Esophagus (tissue), 2 donors: Measurements from ENCODE around the gene PANX2. TPM values are rescaled to one million over a fixed set of nuclear protein-coding genes. Genes with fewer than 3 reads are reported as not detected.

Experiments used
- H3K27ac ChIP-seq, 2 donors: one replicate each; pipeline ENCODE4 v1.5.1; 2013; ENCODE audit warnings: low read depth in 2 of 2, mild to moderate bottlenecking in 2 of 2, inconsistent platforms in 1 of 2, low read length in 1 of 2, moderate library complexity in 1 of 2
- H3K27me3 ChIP-seq, 2 donors: one replicate each; pipeline ENCODE4 v1.6.1; 2013; ENCODE audit warnings: low read length in 2 of 2, control low read depth in 1 of 2, mild to moderate bottlenecking in 1 of 2; ENCODE audit not compliant: insufficient read depth in 2 of 2, control insufficient read depth in 1 of 2
- H3K36me3 ChIP-seq, 2 donors: one replicate each; pipeline ENCODE4 v1.6.1; 2013; ENCODE audit warnings: low read length in 1 of 2; ENCODE audit not compliant: control insufficient read depth in 2 of 2, insufficient read depth in 2 of 2
- H3K4me1 ChIP-seq, 2 donors: one replicate each; pipeline ENCODE4 v1.6.1; 2013; ENCODE audit warnings: low read length in 1 of 2; ENCODE audit not compliant: control insufficient read depth in 2 of 2, insufficient read depth in 2 of 2
- H3K4me3 ChIP-seq, 2 donors: one replicate each; pipeline ENCODE4 v1.5.1; 2013; ENCODE audit warnings: low read length in 2 of 2, mild to moderate bottlenecking in 2 of 2, low read depth in 1 of 2, moderate library complexity in 1 of 2
- H3K9me3 ChIP-seq, 2 donors: one replicate each; pipeline ENCODE4 v1.6.1; 2013; ENCODE audit warnings: mild to moderate bottlenecking in 2 of 2, low read depth in 1 of 2, low read length in 1 of 2, moderate library complexity in 1 of 2; ENCODE audit not compliant: control insufficient read depth in 2 of 2, insufficient read depth in 1 of 2
- WGBS, 2 donors: extraction: QIAGEN DNeasy Blood & Tissue Kit; methylation state at CpG; one replicate each; pipeline ENCODE4 v1.1.7; 2013; 5-methylcytosine and 5-hydroxymethylcytosine counted together
- polyA plus RNA-seq, 2 donors: library from polyadenylated mRNA; stranded (reverse); fragments of 200-250 nt; gene quantifications; one replicate each; pipeline ENCODE4 v1.2.3, GENCODE V29; 2013
- donor health status: healthy with polysubstance abuse.
- donor health status: Bipolar disorder and iron deficiency.

The PANX2 gene
- polyA plus RNA-seq, 2 donors, result 2.1 to 2.6 TPM

DNA sequence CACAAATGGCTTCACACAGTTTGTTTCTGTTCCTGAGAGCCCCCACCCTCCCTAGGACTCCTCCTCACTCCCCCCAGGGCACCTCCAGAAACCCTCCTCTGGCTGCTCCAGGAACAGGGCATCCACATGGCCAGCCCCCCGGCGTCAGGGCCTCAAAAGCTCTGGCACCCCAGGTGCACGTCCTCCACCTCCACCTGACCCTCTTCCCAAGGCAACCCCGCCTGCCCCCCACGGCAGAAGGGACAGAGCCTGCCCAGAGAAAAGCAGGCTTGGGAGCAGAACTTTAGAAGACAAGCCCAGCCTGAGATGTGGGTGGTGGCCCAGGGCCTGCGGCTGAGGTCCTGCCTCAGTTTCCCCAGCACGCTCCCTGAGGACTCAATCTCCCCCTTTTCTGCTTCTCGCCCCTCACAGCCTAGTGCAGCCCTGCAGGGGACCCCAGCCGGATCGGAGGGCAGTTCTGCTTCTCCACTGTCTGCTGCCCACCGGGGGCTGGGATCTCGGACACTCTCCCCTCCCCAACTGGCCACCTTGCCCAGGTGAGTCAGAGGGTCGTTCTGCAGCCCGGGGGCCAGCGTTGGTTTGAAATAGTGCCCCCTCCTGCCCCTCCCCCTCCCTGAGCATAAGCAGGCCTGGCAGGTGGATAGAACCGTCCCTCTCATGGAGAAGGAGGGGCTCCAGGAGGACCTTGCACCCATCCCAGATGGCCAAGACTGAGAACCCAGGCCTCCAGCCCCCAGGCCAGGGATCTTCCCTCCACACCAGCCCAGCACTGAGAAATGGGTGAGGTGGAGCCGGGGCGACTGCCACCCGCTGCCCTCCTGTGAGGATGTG, 12.8 kb downstream of the PANX2 start:
- Histone ChIP-seq H3K27ac (peak overlapping the region in 1 of 2 donors; percentile 39), H3K36me3 (no peaks in the 10 kb centered on the region), H3K27me3 (no peaks in the 10 kb centered on the region), H3K4me3 (no peak overlapping the region), H3K9me3 (no peaks in the 10 kb centered on the region), H3K4me1 (peaks cover 13 to 30% of the 10 kb centered on the region in 2 donors)
- 65 to 73% methylated on average over 19 of the region's 19 CpGs for WGBS, 2 donors

DNA sequence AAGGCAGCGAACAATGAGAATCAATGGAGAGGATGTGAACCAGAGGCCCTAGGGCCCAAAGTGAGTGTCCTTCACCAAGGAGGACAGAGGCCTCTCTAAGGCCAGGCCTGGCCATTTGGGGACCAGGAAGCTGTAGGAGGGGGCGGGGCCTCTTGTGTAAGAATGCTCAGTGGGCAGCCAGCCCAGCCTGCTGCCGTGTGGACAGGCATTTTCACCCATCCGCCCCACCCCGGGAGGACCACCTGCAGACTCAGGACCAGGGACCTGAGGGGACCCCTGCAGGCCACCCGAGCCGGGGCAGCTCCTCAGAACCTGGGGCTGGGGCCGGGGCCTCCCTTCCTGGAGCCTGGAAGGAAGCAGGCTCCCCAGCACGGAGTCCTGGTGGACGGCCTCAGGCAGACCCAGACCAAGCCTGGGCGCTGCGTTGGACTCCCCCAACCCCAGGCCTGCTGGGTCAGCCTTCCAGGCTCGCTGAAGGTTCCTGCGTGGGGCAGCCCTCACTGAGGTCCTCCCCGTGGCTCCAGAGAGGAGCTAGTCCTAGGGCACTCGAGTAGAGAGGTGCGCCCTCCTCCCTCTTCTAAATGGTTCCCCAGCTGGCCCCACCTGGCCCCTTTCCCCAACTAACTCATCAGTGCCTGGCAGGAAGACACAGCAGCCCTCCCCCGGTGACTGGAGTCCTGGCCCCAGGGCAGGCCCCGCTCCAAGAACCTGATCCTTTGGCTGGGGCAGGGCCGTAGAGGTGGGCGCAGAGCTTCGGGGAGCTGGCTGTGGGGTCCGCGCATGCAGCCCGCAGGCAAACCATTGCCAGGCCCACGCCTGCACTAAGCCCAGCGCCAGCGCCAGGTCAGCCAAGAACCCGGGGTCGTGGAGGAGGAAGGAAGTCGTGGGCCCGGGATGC, 13.7 kb downstream of the PANX2 start:
- no peaks in the 10 kb centered on the region for H3K9me3 ChIP-seq
- H3K27me3 ChIP-seq, result no peaks in the 10 kb centered on the region
- peaks cover 0 to 5% of the 10 kb centered on the region in 2 donors for H3K36me3 ChIP-seq
- 46 to 53% methylated on average over 32 of the region's 32 CpGs for WGBS, 2 donors
- H3K27ac ChIP-seq, result no peak overlapping the region
- peak overlapping the region in 1 of 2 donors; percentile 47 for H3K4me3 ChIP-seq
- peaks cover 13 to 34% of the 10 kb centered on the region in 2 donors for H3K4me1 ChIP-seq

DNA sequence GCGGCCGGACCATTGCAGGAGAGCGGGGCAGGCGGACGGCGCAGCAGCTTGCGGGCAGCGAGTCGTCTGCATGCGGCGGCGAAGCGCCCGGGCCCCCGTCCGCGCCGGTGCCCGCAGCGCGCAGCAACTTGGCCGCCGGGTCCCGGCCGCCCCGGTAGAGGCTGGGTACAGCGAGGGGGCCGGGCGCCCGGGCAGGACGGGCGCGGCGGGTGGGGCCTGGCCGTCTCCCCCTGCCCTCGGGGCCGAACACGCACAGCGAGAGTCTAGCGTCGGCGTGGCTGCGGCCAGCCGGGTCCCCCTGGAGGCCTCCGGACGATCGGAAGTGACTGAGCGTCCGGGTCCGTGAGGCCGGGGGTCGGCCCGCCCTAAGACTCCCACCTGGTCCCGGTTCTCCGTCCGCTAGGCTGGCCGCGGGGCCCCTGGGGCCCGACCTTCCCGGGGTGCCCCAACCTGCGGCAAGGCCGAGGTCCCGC, 14.4 kb downstream of the PANX2 start:
- peaks cover 13 to 39% of the 10 kb centered on the region in 2 donors for H3K4me1 ChIP-seq

GRCh38 chr22:50185375-50186087, 15.0 kb downstream of the PANX2 start, which contains the start of gene TRABD:
Gene TRABD (plus strand): TSS chr22:50185913. CDS start chr22:50193061, 7,148 bp downstream.
- Histone ChIP-seq H3K27me3 (no peaks in the 10 kb centered on the region), H3K27ac (peak within 1 kb of the TSS; percentile 6 to 79), H3K4me1 (peaks cover 13 to 44% of the 10 kb centered on the region in 2 donors), H3K9me3 (no peaks in the 10 kb centered on the region), H3K4me3 (peak within 1 kb of the TSS; percentile 64 to 81), H3K36me3 (peaks cover 0 to 6% of the 10 kb centered on the region in 2 donors)
- 1% methylated on average over 44 to 90 of the region's 90 CpGs for WGBS, 2 donors

More for the DNA sequence above, 14.4 kb downstream of the PANX2 start:
- Histone ChIP-seq H3K27ac (peak overlapping the region in 1 of 2 donors; percentile 6), H3K4me3 (peak overlapping the region; percentile 47 to 81), H3K9me3 (no peaks in the 10 kb centered on the region), H3K27me3 (no peaks in the 10 kb centered on the region), H3K36me3 (peaks cover 0 to 6% of the 10 kb centered on the region in 2 donors)
- WGBS, 2 donors, result 17 to 22% methylated on average over 42 to 63 of the region's 63 CpGs

DNA sequence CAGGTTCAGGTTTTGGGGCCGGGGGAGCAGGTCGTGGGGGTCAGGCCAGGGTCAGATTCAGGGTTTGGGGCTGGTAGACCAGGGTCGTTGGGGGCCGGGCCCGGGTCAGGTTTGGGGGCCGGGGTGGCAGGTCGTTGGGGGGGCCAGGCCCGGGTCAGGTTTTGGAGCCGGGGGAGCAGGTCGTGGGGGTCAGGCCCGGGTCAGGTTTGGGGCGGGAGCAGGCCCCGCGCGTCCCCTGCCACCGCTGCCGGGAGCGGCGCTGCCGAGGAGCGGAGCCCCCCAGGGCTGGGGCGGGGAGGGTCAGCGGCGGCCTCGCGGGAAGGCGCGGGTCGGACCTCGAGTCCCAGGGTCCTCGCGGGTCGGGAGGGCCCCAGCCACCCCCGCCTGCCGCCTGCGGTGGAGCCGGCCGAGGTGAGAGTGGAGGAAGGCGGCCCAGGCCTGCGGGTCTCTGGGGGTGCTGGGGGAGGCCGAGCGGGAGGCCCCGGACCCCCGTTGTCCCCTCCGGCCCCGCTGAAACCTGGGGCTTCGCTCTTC, 15.7 kb downstream of the PANX2 start:
- Histone ChIP-seq H3K36me3 (peaks cover 0 to 6% of the 10 kb centered on the region in 2 donors), H3K4me1 (peaks cover 16 to 44% of the 10 kb centered on the region in 2 donors), H3K27ac (peak overlapping the region; percentile 6 to 79), H3K4me3 (peak overlapping the region; percentile 64 to 81), H3K9me3 (no peaks in the 10 kb centered on the region), H3K27me3 (no peaks in the 10 kb centered on the region)
- WGBS, 2 donors, result 1 to 2% methylated on average over 42 to 47 of the region's 47 CpGs

DNA sequence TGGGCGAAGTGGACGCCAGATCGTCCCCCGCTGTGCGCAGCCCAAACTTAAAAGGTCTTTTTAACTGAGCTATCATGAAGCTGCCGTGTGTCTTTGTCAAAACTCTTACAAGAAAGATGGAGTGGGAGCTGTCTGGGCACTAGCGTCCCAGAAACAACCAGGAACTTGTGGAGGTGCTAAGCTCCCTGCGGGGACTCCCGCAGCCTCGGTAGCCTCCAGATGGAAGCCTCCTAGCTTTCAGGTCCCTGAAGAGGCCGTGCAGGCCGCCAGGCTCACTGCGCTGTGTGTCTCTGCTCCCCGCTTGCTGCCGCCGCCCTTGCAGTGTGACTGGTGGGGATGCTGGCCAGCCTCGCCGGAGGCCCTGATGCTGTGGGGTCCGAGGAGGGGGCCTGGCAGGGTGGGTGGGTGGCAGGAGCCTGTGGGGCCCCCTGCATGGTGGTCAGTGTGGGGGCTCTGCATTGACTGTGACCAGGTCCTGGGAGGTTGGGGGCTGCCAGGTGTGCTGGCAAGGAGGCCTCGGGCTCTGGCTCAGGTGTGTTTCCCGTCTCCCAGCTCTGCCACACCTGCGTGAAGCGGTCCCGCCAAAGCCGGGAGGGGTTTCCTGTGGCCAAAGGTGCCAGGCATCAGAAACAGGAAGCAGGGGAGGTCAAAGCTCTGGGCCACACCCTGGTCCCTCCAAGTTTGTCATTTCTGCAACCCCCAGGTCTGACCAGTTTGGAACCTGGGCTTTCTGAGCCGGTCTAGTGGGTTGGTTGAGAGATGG, 16.4 kb downstream of the PANX2 start:
- no peaks in the 10 kb centered on the region for H3K9me3 ChIP-seq
- H3K27ac ChIP-seq, result peak overlapping the region; percentile 6 to 79
- H3K36me3 ChIP-seq, result peaks cover 0 to 6% of the 10 kb centered on the region in 2 donors
- H3K4me1 ChIP-seq, result peaks cover 16 to 44% of the 10 kb centered on the region in 2 donors
- H3K4me3 ChIP-seq, result peak overlapping the region; percentile 64 to 81
- 28% methylated on average over 26 of the region's 26 CpGs for WGBS, 2 donors
- no peaks in the 10 kb centered on the region for H3K27me3 ChIP-seq

DNA sequence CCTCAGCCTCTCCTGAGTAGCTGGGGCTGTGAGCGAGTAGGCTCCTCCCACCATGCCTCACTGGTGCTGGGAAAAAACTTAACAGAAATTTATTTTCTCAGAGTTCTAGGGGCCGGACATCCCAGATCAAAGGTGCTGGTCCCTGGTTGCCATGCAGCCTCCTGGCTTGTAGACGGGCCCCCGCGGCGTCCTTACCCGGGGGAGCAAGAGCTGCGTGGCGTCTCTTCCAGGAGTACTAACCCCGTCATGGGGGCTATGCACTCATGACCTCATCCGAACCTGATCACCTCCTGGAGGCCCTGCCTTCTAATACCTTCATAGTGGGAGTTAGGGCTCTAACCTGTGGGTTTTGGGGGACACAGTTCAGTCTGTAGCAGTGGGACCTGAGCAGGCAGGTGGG, 17.8 kb downstream of the PANX2 start:
- Histone ChIP-seq H3K27ac (no peak overlapping the region), H3K4me1 (peaks cover 13 to 48% of the 10 kb centered on the region in 2 donors), H3K27me3 (no peaks in the 10 kb centered on the region), H3K9me3 (no peaks in the 10 kb centered on the region), H3K4me3 (no peak overlapping the region), H3K36me3 (peaks cover 0 to 11% of the 10 kb centered on the region in 2 donors)
- 93 to 94% methylated on average over 11 of the region's 11 CpGs for WGBS, 2 donors

DNA sequence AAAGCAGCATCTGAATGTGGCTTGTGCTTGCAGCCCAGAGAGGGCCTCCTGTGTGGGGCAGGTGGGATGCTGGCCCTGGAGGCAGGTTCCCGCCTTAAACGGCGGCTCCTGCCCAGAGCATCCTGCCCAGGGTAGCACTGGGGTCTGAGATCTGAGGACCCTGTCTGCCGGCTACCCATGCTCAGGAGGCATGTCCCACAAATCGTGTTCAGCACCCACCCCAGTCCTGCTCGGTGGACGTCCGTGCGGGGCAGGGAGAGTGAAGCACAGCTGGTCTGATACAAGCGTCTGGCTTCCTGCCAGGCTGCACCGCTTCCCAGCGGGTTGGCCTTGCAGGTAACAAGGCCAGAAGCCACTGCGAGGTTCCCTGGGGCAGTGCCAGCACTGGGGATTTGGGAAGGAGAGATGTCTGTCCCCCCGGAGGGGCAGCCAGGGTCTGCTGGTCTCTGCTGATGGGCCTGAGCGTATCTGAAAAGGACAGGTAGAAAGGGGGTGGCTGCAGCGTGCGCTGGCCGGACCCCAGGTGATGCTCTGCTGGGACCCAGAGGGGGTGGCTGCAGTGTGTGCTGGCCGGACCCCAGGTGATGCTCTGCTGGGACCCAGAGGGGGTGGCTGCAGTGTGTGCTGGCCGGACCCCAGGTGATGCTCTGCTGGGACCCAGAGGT, 18.8 kb downstream of the PANX2 start:
- 65 to 66% methylated on average over 20 of the region's 20 CpGs for WGBS, 2 donors
- Histone ChIP-seq H3K4me1 (peaks cover 6 to 38% of the 10 kb centered on the region in 2 donors), H3K27me3 (no peaks in the 10 kb centered on the region), H3K9me3 (no peaks in the 10 kb centered on the region), H3K4me3 (no peak overlapping the region), H3K36me3 (peaks cover 0 to 20% of the 10 kb centered on the region in 2 donors), H3K27ac (peak overlapping the region; percentile 94)
